CD4-positive, alpha-beta T cell (primary cell): ENCODE data around the gene B3GALT6. TPM values are rescaled to one million over a fixed set of nuclear protein-coding genes. Genes with fewer than 3 reads are reported as not detected.
A peak's percentile ranks its signal among the peaks of the same experiment; 100 is the strongest.

ENCODE experiments used
- ATAC-seq: fragments of 200-7000 bp; cut with Tn5 transposase; one replicate; pipeline ENCODE4 v1.10.0; 2022; ENCODE audit warnings: mild to moderate bottlenecking; ENCODE audit not compliant: poor library complexity
- CTCF ChIA-PET: fragments of 350-600 bp; sonication (Branson Sonifier 250); formaldehyde crosslinking; loops from one replicate; lab custom pipeline; 2021; ENCODE audit warnings: antibody characterized with exemption, inconsistent platforms; lab: Charles Lee
- POLR2A ChIA-PET: fragments of 350-600 bp; sonication (Branson Sonifier 250); formaldehyde crosslinking; loops from one replicate; lab custom pipeline; 2021; ENCODE audit warnings: antibody characterized with exemption, inconsistent platforms; lab: Charles Lee
- DNase-seq, 14 experiments: peaks; one replicate each; pipeline ENCODE4 v3.0.0-alpha.2; 2013 to 2020; ENCODE audit warnings: mixed read lengths in 2 of 14
- H3K27ac ChIP-seq, 2 donors: one replicate each; pipeline versions ENCODE4 v1.5.1 to v1.7.0; 2013; ENCODE audit warnings: low read length in 2 of 2, low read depth in 1 of 2, mild to moderate bottlenecking in 1 of 2
- H3K27me3 ChIP-seq, 2 experiments: 1 replicate in 1 of 2; 2 replicates in 1 of 2; pipeline versions ENCODE4 v1.6.1 to v1.7.0; 2013; ENCODE audit warnings: low read length in 2 of 2, control low read depth in 1 of 2, mild to moderate bottlenecking in 1 of 2, moderate library complexity in 1 of 2; ENCODE audit not compliant: insufficient read depth in 2 of 2, control insufficient read depth in 1 of 2
- H3K36me3 ChIP-seq: one replicate; pipeline ENCODE4 v1.6.1; 2013; ENCODE audit warnings: low read length, control low read depth; ENCODE audit not compliant: insufficient read depth
- H3K4me1 ChIP-seq: one replicate; pipeline ENCODE4 v1.6.1; 2013; ENCODE audit warnings: low read length, control low read depth; ENCODE audit not compliant: insufficient read depth
- H3K4me3 ChIP-seq: one replicate; pipeline ENCODE4 v1.5.1; 2013; ENCODE audit warnings: mild to moderate bottlenecking, low read length, moderate library complexity
- H3K9me3 ChIP-seq, 2 experiments: 1 replicate in 1 of 2; 2 replicates in 1 of 2; pipeline versions ENCODE4 v1.6.1 to v1.7.0; 2013; ENCODE audit warnings: low read length in 2 of 2, mild to moderate bottlenecking in 2 of 2, control low read depth in 1 of 2, moderate library complexity in 1 of 2; ENCODE audit not compliant: control insufficient read depth in 1 of 2, insufficient read depth in 1 of 2
- H3K27ac Mint-ChIP-seq: one replicate; pipeline ENCODE4 v1.8.0; 2020; ENCODE audit warnings: mixed read lengths
- H3K27me3 Mint-ChIP-seq: one replicate; pipeline ENCODE4 v1.8.0; 2021; ENCODE audit warnings: mixed read lengths
- H3K36me3 Mint-ChIP-seq: one replicate; pipeline ENCODE4 v1.8.0; 2021; ENCODE audit warnings: low read depth, mixed read lengths
- H3K4me1 Mint-ChIP-seq: one replicate; pipeline ENCODE4 v1.8.0; 2021; ENCODE audit warnings: low read depth, mixed read lengths
- H3K4me3 Mint-ChIP-seq: one replicate; pipeline ENCODE4 v1.8.0; 2020; ENCODE audit warnings: mild to moderate bottlenecking, mixed read lengths
- H3K9me3 Mint-ChIP-seq: one replicate; pipeline ENCODE4 v1.8.0; 2020; ENCODE audit warnings: mixed read lengths
- CTCF ChIP-seq: fragments of 200-600 bp; IDR thresholded peaks from one replicate; pipeline ENCODE4 v1.8.0; 2022; ENCODE audit warnings: antibody characterized with exemption, mild to moderate bottlenecking
- intact Hi-C, 2 experiments: fragments of 100-400 bp; cut with DNase I in 1 of 2; cut with micrococcal nuclease in 1 of 2; formaldehyde crosslinking; loops; one replicate each; pipeline versions ENCODE4 v1.15.1 to v1.9.0; 2023 to 2025; cut with DNase I, micrococcal nuclease
- total RNA-seq, 174 experiments: library from RNA in 2 of 174; stranded (reverse) in 2 of 174; gene quantifications; one replicate each; pipeline ENCODE4 v1.2.3 and lab custom pipeline; 2021 to 2026

B3GALT6 gene
- total RNA-seq, 2 experiments from 2014 or later, result 4.9 to 5.1 TPM

- CTCF ChIA-PET, result no interaction called here
- peak overlapping the region; percentile 58 for H3K27ac Mint-ChIP-seq
Measured at GRCh38 chr1:1200876-1201810, 30.9 kb upstream of the B3GALT6 start.

DNA sequence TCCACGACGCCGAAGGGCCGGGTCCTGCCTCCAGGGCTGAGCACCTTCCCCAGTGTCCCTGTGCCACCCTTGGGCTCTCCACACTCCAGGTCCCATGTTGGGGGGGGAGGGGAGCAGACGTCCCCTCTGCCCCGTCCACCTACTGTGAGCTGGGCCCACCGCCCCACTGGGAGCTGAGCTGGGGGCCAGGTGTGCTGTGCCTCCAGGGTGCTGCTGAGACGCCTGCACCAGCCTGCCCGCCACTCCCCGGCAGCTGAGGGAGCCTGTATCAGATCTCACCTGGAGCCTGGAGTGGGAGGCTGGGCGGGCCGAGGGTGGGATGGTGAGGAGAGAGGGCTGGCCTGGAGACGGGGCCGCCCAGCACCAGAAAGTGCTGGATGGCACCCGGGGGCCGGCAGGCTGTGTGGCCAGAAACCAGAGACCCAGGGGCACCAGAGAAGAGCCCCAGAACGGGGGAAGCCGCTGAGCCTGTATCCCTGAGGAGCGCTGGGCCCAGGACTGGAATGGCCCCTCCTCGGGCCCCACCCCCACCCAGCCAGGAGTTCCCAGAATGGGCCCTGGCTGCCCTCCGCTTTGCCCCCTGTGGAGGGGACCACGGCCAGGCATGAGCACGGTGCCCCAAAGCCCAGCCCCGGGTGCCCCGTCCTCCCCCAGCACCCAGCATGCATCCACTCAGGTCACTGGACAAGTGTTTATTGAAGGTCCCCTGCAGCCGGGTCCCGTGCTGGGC is 29.0 kb upstream of the B3GALT6 start:
- ChIA-PET CTCF (no interaction called here), POLR2A (no interaction called here)
- Mint-ChIP-seq H3K4me3 (no peak overlapping the region), H3K4me1 (peaks cover 6% of the 10 kb centered on the region), H3K36me3 (no peaks in the 10 kb centered on the region), H3K27ac (no peak overlapping the region), H3K9me3 (no peaks in the 10 kb centered on the region), H3K27me3 (no peaks in the 10 kb centered on the region)
- DNase-seq (peak in 4 of 14 experiments; percentile 2 to 43 (median 4)), ATAC-seq (no peak)
- no peaks in the 10 kb centered on the region for H3K9me3 ChIP-seq
- peaks cover 48% of the 10 kb centered on the region for H3K4me1 ChIP-seq
- TF ChIP-seq CTCF, result no peak
- no peaks in the 10 kb centered on the region for H3K27me3 ChIP-seq
- intact Hi-C loops, result no loop called here
- no peaks in the 10 kb centered on the region for H3K36me3 ChIP-seq
- no peak overlapping the region for H3K4me3 ChIP-seq
- no peak overlapping the region for H3K27ac ChIP-seq

More at GRCh38 chr1:1200876-1201810, 30.9 kb upstream of the B3GALT6 start:
- peaks cover 3% of the 10 kb centered on the region for H3K4me1 Mint-ChIP-seq
- intact Hi-C loops, result no loop called here
- no peaks in the 10 kb centered on the region for H3K27me3 Mint-ChIP-seq
- Histone ChIP-seq H3K4me1 (peaks cover 30% of the 10 kb centered on the region), H3K27ac (peak overlapping the region; percentile 21 to 55), H3K4me3 (peak overlapping the region; percentile 42), H3K36me3 (no peaks in the 10 kb centered on the region), H3K27me3 (no peaks in the 10 kb centered on the region), H3K9me3 (peaks cover 0 to 4% of the 10 kb centered on the region in 2 experiments)
- POLR2A ChIA-PET, result interaction anchor here (0.6 kb wide), 1 partner anchor 63 kb away, joined by 3 read pairs; no protein-coding TSS in a partner anchor
- no peak for TF ChIP-seq CTCF
- H3K36me3 Mint-ChIP-seq, result no peaks in the 10 kb centered on the region
- H3K9me3 Mint-ChIP-seq, result no peaks in the 10 kb centered on the region
- peak; percentile 87 for ATAC-seq
- H3K4me3 Mint-ChIP-seq, result no peak overlapping the region
- DNase-seq, result peak; percentile 68 to 97 (median 80)

- Mint-ChIP-seq H3K36me3 (no peaks in the 10 kb centered on the region), H3K27ac (no peak overlapping the region), H3K4me1 (peaks cover 13% of the 10 kb centered on the region), H3K27me3 (no peaks in the 10 kb centered on the region), H3K9me3 (no peaks in the 10 kb centered on the region), H3K4me3 (no peak overlapping the region)
- Histone ChIP-seq H3K27ac (no peak overlapping the region), H3K27me3 (no peaks in the 10 kb centered on the region), H3K9me3 (no peaks in the 10 kb centered on the region), H3K36me3 (no peaks in the 10 kb centered on the region), H3K4me1 (peaks cover 56% of the 10 kb centered on the region), H3K4me3 (no peak overlapping the region)
- ChIA-PET POLR2A (no interaction called here), CTCF (no interaction called here)
- ATAC-seq (no peak), DNase-seq (peak in 5 of 14 experiments; percentile 1 to 40 (median 2))
- intact Hi-C loops, result no loop called here
- no peak for TF ChIP-seq CTCF
Measured at GRCh38 chr1:1203561-1204424, 28.2 kb upstream of the B3GALT6 start.
